Subcutaneous adipose tissue (tissue), 4 donors: Measurements from ENCODE around the gene ADGRE2. TPM values are rescaled to one million over a fixed set of nuclear protein-coding genes. Genes with fewer than 3 reads are reported as not detected.
"Not testable (repeated sequence)": the region's sequence is repeated elsewhere in the genome, so short reads cannot be mapped to it uniquely, and the experiment has no call there.

Experiments used
- total RNA-seq, 4 donors: library from RNA; depleted of rRNA; stranded (reverse); fragments of >200 nt; gene quantifications; one replicate each; pipeline ENCODE4 v1.1.0, GENCODE V29; 2016
- TF ChIP-seq, protein P1 (sequence below): fragments of 450-650 bp; IDR thresholded peaks from one replicate; pipeline ENCODE4 v1.5.1; 2016; ENCODE audit warnings: low read depth, mild to moderate bottlenecking, control low read depth, antibody characterized with exemption, moderate library complexity

The ADGRE2 gene
- total RNA-seq = 10 to 100 TPM in 1 of 4 donors, 1 to 10 TPM in 3; 2.3 to 18.4 (median 4.1) TPM

DNA sequence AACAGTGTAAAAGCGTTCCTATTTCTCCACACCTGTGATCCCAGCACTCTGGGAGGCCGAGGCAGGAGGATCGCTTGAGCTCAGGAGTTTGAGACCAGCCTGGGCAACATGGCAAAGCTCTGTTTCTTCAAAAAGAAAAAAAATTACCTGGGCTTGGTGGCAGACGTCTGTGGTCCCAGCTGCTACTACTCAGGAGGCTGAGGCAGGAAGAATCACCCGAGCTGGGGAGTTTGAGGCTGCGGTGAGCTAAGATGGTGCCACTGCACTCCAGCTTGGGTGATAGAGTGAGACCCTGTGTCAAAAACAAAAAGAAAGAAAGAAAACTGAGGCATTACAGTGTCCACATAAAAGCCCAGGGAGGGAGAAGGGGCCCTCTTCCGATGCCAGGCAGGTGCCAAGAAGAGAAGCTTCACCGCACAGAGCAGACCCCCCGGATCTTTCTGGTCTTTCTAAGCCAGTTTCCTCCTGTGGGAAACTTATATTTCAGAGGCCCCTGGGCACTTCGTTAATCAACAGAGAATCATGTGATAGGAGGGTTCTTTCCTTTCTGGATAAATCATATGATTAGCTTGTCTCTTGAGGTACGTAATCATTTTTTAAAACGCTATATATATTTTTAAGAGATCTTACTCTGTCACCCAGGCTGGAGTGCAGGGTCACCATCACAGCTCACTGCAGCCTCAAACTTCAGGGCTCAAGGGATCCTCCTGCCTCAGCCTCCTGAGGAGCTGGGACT, at the start of gene ADGRE2:
ADGRE2 (minus strand) TSS at position 451 of the 736 bp plus-strand sequence. CDS start 1,804 bp downstream, outside the sequence.
- TF ChIP-seq, protein P1, sequence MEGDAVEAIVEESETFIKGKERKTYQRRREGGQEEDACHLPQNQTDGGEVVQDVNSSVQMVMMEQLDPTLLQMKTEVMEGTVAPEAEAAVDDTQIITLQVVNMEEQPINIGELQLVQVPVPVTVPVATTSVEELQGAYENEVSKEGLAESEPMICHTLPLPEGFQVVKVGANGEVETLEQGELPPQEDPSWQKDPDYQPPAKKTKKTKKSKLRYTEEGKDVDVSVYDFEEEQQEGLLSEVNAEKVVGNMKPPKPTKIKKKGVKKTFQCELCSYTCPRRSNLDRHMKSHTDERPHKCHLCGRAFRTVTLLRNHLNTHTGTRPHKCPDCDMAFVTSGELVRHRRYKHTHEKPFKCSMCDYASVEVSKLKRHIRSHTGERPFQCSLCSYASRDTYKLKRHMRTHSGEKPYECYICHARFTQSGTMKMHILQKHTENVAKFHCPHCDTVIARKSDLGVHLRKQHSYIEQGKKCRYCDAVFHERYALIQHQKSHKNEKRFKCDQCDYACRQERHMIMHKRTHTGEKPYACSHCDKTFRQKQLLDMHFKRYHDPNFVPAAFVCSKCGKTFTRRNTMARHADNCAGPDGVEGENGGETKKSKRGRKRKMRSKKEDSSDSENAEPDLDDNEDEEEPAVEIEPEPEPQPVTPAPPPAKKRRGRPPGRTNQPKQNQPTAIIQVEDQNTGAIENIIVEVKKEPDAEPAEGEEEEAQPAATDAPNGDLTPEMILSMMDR = not testable (repeated sequence)

DNA sequence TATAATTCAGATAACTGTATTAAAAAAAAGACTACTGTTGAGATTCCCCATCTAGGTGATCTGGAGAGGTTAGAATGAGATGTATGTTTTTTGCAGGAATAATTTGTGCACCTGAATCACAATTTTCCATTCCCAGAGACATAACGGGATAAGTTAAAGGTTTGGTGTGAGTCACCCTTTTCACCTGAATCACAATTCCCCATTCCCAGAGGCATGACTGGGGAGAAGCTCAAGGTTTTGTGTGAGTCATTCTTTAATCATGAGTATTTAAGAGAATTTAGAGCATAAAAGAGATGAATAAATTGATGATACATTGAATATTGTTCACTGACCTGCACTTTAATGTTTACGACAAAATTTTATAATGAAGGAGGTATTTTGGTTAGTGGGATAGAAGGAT, 47.6 kb upstream of the ADGRE2 start:
- TF ChIP-seq, protein P1 = no peak

DNA sequence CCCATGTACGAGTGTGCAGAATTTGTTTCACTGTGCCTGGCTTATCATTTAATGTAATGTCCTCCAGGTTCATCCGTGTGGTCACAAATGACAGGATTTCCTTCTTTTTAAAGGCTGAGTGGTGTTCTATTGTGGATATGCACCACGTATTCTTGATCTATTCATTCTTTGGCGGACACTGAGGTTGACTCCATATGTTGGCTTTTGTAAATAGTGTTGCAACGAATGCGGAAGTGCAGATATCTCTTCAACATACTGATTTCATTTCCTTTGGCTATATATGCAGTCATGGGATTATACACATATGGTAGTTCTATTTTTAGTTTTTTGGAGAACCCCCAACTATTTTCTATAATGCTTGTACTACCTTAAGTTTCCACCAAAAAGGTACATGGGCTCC, 43.6 kb upstream of the ADGRE2 start:
- TF ChIP-seq, protein P1 = no peak

DNA sequence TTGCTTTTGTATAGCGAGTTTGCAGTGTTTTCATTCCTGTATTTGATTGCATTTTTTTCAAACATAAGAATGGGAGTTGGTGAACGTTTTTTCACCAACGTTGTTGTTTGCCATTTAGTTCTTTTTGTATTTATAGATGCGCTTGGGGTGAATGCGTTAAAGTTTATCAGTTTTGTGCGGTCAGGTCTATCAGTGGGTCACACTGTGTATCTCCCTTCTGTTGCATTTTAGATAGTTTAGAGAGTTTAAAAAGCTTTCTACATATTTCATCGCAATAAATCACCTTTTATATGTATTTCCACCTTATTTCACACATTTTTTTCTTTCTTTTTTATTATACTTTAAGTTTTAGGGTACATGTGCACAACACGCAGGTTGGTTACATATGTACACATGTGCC, 40.2 kb upstream of the ADGRE2 start:
- TF ChIP-seq, protein P1 = no peak

DNA sequence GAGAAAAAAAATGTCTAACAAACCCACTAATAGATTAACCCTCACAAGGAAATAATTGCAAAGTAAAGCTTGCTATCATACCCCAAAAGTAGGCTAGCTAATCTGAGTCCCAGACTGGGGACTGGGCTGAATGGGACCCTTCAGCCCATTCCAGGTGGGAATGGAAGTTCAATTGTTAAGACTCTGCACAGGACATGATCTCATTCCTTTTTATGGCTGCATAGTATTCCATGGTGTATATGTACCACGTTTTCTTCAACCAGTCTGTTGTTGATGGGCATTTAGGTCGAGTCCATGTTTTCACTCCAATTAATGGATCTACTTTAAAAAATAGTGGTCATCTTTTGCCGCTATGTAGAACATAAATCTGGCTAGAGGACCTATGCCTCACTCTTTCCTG, 38.7 kb upstream of the ADGRE2 start:
- TF ChIP-seq, protein P1 = no peak

DNA sequence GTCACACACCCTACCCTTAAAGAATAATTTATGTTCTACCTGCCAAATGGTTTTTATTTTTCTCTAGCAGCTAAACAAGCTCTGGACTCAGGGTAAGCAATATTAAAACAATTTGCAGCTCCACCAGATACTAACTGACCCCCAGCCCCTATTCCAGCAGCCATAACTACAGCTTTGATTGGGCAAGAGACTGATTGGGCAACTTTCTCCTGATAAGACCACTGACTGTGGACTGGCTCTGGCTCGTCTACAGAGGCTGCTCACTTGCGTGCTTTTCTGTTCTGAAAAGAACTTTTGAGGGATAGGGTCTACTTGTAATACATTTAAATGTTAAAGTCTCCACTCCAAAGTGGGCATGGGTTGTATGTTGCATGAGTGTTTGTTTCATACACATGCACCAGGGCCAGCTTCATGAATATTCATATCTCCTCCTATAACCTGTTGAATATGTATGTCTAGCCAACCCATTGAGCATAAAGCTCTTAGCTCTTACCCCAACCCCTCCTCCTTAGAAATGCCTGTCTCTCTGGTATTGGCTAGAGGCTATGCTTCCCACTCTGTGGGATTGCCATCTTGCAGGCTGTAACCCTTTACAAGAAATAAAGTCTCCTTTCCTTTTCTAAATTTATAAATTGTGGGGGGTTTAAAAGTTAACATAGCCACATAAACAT, 36.8 kb upstream of the ADGRE2 start:
- TF ChIP-seq, protein P1 = no peak

DNA sequence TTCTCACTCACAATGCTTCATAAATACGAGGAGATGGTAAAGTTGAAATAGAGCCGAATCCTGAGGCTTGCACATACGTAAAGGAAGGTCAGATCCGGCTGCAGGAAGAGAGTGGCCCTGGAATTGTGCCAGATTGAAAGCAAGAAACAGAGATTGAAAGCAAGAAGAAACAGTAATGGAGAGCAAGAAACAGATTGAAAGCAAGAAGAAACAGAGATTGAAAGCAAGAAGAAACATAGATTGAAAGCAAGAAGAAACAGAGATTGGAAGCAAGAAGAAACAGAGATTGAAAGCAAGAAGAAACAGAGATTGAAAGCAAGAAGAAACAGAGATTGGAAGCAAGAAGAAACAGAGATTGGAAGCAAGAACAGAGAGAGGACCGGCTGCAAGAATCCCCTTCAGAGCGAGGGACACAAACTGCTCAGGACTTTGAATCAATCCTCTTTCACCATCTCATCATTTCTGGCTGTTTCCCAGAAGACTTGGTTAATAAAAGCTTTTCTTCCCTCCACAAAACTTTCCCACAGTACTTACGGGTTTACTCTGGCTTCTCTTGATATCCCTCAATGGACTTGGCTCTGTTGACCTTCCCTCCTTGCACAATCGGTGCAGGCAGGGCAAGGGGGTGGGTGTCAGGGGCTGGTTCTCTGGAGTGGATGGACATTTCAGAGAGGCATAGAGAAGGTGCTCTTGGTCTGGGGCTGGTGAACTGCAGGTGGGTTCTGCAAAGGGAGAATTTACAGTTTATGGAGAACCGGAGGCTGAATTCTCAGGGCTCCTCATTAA, 31.1 kb upstream of the ADGRE2 start:
- TF ChIP-seq, protein P1 = no peak
